Measurements from ENCODE around the gene PPP6R1.

Gene PPP6R1

DNA sequence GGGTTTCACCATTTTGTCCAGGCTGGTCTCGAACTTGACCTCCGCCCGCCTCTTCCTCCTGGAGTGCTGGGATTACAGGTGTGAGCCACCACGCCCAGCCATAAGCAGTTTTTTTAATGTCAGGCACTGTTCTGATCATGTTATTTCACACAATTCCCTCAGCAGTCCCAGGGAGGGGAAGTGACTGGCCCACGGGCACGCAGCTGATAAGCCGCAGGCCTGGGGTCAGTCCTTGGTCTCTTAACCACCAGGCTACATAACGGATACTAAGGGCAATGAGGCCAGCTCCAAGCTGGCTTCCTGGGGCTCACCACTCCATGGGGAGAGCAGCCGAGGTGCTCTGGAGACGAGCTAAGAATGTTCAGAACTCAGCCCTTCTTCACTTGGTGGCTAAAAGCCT, 38.5 kb upstream of the PPP6R1 start:
- FAIRE-seq (no peak), DNase-seq (ENCODE audit: insufficient read length, low spot score) (no peak)
- TF ChIP-seq, protein P1, sequence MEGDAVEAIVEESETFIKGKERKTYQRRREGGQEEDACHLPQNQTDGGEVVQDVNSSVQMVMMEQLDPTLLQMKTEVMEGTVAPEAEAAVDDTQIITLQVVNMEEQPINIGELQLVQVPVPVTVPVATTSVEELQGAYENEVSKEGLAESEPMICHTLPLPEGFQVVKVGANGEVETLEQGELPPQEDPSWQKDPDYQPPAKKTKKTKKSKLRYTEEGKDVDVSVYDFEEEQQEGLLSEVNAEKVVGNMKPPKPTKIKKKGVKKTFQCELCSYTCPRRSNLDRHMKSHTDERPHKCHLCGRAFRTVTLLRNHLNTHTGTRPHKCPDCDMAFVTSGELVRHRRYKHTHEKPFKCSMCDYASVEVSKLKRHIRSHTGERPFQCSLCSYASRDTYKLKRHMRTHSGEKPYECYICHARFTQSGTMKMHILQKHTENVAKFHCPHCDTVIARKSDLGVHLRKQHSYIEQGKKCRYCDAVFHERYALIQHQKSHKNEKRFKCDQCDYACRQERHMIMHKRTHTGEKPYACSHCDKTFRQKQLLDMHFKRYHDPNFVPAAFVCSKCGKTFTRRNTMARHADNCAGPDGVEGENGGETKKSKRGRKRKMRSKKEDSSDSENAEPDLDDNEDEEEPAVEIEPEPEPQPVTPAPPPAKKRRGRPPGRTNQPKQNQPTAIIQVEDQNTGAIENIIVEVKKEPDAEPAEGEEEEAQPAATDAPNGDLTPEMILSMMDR (IDR thresholded peaks at IDR 0.05; ENCODE audit: insufficient read depth, missing control alignments) = no peak

DNA sequence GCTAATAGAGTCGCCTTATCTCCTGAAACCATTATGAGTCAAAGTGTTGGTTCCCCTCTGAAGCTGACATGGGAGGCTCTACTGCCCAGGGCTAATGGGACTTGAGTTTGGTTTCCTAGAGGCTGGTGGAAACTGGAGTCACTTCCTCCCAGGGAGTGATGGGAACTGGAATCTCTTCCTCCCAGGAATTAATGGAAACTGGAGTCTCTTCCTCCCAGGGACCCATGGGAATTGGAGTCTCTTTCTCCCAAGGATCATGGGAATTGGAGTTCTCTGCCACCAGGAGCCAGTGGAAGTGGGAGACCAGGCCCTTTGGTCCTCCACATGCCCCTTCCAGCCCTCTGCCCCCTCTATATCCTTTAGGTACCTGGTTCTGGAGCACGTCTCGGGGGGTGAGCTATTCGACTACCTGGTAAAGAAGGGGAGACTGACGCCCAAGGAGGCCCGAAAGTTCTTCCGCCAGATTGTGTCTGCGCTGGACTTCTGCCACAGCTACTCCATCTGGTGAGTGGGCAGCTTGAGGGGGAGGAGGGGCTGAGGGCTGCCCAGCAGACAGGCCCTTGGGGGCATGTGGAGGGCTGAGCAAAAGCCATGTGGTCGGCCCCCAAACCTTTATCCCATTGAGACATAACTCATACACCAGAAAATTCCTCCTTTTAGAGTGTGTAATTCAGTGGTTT, 30.4 kb upstream of the PPP6R1 start:
- no peak for FAIRE-seq
- no peak for DNase-seq (ENCODE audit: insufficient read length, low spot score)
- TF ChIP-seq, protein P1 (IDR thresholded peaks at IDR 0.05; ENCODE audit: insufficient read depth, missing control alignments) = no peak

DNA sequence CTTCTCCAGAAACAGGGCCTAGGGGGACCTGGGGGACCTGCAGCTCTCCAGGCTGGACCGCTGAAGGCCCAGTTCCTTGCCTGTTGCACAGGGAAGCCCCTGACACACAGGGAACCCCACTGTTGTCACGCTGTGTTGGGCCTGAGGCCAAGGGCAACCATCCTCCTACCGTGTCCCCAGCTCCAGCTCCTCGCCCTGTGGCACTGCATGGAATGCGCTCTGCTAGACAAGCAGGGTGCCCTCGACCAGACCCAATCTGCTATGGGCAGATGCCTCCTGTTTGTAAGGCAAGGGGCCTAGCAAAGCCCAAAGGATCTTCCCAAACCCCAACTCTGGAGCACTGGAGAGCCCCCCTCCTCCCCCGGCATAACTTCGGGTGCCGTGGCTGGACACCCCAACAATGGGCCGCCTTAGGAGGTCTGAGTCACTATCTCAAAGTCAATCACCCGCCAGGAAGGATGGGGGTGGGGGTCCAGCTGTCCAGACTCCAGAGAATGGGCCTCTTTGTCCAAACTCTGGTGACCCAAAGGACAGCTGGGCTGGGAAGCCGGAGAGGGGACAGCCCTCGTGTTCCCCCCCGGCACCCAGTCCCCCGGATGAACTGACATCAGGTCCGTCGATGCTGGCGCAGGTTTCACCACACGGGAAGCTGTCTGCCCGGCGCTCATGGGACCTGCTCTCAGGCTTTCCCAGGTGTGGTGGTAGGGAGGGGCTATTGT, 28.7 kb upstream of the PPP6R1 start:
- DNase-seq (ENCODE audit: insufficient read length, low spot score) = no peak
- TF ChIP-seq, protein P1 (IDR thresholded peaks at IDR 0.05; ENCODE audit: insufficient read depth, missing control alignments) = no peak
- no peak for FAIRE-seq

DNA sequence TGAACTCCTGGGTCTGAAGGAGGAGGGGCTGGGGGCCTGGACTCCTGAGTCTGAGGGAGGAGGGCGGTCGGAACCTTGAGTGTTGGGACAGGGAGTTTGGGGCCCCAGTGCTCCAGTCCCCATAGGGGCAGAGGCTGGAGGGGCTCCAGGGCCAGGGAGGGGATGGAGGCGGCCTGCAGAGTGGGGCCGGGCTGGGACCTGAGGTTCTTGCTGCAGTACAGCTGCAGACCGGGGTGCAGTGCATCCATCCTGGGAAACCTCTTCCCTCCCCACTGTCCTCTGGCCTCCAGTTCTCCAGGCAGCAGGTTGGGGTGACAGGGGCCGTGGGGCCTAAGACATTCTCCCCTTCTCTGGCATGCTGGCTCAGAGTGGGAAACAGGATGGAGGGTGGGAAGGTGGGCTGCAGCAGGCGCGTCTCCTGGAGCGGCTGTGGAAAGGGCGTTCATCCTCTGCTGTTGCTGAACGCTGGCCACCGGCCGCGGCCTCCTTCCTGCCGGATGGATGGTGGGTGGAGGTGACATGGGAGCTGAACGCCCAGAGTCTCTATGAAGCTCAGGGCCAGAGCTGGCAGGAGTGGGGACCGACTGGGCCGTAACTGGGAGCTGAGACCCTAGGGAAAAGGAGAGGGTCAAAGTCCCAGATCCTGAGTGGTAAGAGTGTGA, 26.5 kb upstream of the PPP6R1 start:
- TF ChIP-seq, protein P1 (IDR thresholded peaks at IDR 0.05; ENCODE audit: insufficient read depth, missing control alignments) = no peak
- no peak for FAIRE-seq
- no peak for DNase-seq (ENCODE audit: insufficient read length, low spot score)

DNA sequence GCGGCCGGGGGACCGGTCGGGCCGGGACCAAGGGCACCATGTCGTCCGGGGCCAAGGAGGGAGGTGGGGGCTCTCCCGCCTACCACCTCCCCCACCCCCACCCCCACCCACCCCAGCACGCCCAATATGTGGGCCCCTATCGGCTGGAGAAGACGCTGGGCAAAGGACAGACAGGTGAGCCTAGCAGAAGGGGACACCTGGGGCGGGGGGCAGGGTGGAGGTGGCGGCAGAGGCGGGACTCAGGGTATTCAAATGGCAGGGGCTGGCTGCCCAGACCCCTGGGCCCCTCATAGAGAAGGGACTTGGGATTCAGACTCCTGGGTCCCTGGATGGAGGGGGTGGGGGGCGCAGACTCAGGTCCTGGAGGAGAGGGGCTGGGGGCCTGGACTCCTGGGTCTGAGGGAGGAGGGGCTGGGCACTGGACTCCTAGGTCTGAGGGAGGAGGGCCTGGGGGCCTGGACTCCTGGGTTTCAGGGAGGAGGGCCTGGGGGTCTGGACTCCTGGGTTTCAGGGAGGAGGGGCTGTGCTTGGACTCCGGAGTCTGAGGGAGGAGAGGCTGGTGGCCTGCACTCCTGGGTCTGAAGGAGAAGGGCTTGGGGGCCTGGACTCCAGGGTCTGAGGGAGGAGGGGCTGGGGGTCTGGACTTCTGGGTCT, 25.7 kb upstream of the PPP6R1 start:
- DNase-seq (ENCODE audit: insufficient read length, low spot score) = no peak
- no peak for FAIRE-seq
- TF ChIP-seq, protein P1 (IDR thresholded peaks at IDR 0.05; ENCODE audit: insufficient read depth, missing control alignments) = no peak

DNA sequence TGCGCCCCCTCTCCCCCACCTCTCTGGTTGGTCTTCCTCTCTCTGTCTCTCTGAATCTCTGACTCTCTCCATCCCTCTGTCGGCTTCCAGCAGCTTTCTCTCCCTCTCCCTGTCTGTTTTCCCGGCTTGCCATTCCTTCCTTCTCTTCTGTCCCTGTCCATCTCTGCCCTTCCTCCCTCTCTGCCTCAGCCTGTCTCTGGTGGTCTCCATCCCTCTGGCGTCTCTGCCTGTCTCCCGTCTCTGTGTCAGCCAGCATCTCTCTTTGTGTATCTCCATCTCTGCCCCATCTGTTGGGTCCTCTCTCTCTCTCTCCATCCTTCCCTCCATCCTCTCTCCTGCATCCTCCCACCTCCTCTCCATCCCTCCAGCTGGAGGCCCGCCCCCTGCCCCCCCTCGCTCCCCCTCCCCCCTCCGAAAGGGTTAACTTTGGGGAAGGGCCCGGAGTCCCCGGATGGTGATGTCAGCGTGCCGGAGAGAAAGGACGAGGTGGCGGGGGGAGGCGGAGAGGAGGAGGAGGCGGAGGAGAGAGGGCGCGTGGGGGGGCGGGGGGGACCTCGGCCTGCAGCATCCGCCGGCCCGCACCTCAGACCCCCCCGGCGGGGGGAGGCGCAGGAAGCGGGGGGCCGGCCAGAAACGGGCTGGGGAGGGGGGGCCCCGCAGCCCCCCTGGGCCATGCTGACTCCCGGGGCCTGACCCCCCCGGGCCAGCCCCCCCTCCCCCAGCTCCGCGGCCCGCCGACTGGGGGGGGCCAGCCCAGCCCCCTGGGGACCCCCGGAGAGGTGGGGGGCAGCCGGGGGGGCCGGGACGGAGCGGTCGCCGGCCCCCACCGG, 24.9 kb upstream of the PPP6R1 start, which contains the start of gene BRSK1:
TSS of gene BRSK1 (plus strand) at position 450 of the 830 bp plus-strand sequence. CDS start 446 bp downstream, outside the sequence.
- no peak for FAIRE-seq

More for the DNA sequence above, 24.9 kb upstream of the PPP6R1 start, which contains the start of gene BRSK1:
- peak; percentile 80 for DNase-seq (ENCODE audit: insufficient read length, low spot score)
- TF ChIP-seq, protein P1 (IDR thresholded peaks at IDR 0.05; ENCODE audit: insufficient read depth, missing control alignments) = no peak

Measured in D721Med (cell line).